HG03442 (cell line): Measurements from ENCODE around the gene GLI3.

Experiments used
- ATAC-seq: cut with Tn5 transposase; IDR thresholded peaks from one replicate; pipeline ENCODE4 v1.9.1; 2021; ENCODE audit warnings: mild to moderate bottlenecking, moderate library complexity; ENCODE audit not compliant: unreplicated experiment

GLI3 gene

GRCh38 chr7:42236266-42236975 is 588 bp downstream of the GLI3 start:
- peak; percentile 22 for ATAC-seq

GRCh38 chr7:42235741-42236161 is 1.3 kb downstream of the GLI3 start:
- no peak for ATAC-seq

- no peak for ATAC-seq
Measured at GRCh38 chr7:42234736-42235135, 2.3 kb downstream of the GLI3 start.

- no peak for ATAC-seq
Measured at GRCh38 chr7:42233695-42234331, 3.2 kb downstream of the GLI3 start.

GRCh38 chr7:42233171-42233570 is 3.8 kb downstream of the GLI3 start:
- no peak for ATAC-seq

GRCh38 chr7:42232275-42232674 is 4.7 kb downstream of the GLI3 start:
- no peak for ATAC-seq

GRCh38 chr7:42231043-42231787 is 5.8 kb downstream of the GLI3 start:
- ATAC-seq: no peak

- peak; percentile 29 for ATAC-seq
Measured at GRCh38 chr7:42227936-42228591, 8.9 kb downstream of the GLI3 start.

GRCh38 chr7:42227541-42227935 is 9.5 kb downstream of the GLI3 start:
- peak; percentile 76 for ATAC-seq

- no peak for ATAC-seq
Measured at GRCh38 chr7:42227021-42227420, 10.0 kb downstream of the GLI3 start.

GRCh38 chr7:42226354-42226941 is 10.6 kb downstream of the GLI3 start:
- no peak for ATAC-seq

GRCh38 chr7:42224391-42225003 is 12.5 kb downstream of the GLI3 start:
- ATAC-seq: no peak

GRCh38 chr7:42222891-42223290 is 14.1 kb downstream of the GLI3 start:
- no peak for ATAC-seq

GRCh38 chr7:42222125-42222524 is 14.9 kb downstream of the GLI3 start:
- no peak for ATAC-seq

GRCh38 chr7:42221304-42221703 is 15.7 kb downstream of the GLI3 start:
- ATAC-seq: no peak

GRCh38 chr7:42219447-42219846 is 17.6 kb downstream of the GLI3 start:
- no peak for ATAC-seq

GRCh38 chr7:42218248-42218647 is 18.8 kb downstream of the GLI3 start:
- no peak for ATAC-seq

GRCh38 chr7:42217548-42217947 is 19.5 kb downstream of the GLI3 start:
- ATAC-seq: no peak

- ATAC-seq: no peak
Measured at GRCh38 chr7:42217053-42217452, 20.0 kb downstream of the GLI3 start.

- no peak for ATAC-seq
Measured at GRCh38 chr7:42214060-42214679, 22.8 kb downstream of the GLI3 start.
